NB4 (cell line): ENCODE results near the gene TNFRSF25.

ENCODE experiments used
- DNase-seq: peaks from one replicate; pipeline ENCODE4 v3.0.0; 2010; ENCODE audit warnings: low read depth
- H3K4me3 ChIP-seq: one replicate; pipeline ENCODE4 v1.5.1; 2011; ENCODE audit warnings: mild to moderate bottlenecking, low read depth, low read length, moderate library complexity
- CTCF ChIP-seq: IDR thresholded peaks from one replicate; pipeline ENCODE4 v1.5.1; 2012; ENCODE audit warnings: low read depth, low read length
- MAX ChIP-seq: IDR thresholded peaks from 2 replicates; pipeline ENCODE4 v1.6.1; 2011; ENCODE audit warnings: low read depth, low read length
- MYC ChIP-seq: IDR thresholded peaks from 2 replicates; pipeline ENCODE4 v1.6.1; 2011; ENCODE audit warnings: low read depth, low read length
- POLR2A ChIP-seq: IDR thresholded peaks from 2 replicates; pipeline ENCODE4 v1.6.1; 2011; ENCODE audit warnings: mild to moderate bottlenecking; ENCODE audit not compliant: insufficient read length; ENCODE audit errors: extremely low read depth

Gene TNFRSF25

GRCh38 chr1:6504887-6505286 is 38.9 kb upstream of the TNFRSF25 start:
- DNase-seq = no peak
- no peak for TF ChIP-seq MAX
- no peak for TF ChIP-seq POLR2A
- no peak for TF ChIP-seq CTCF
- no peak for TF ChIP-seq MYC
- H3K4me3 ChIP-seq = no peak overlapping the region

- no peak for DNase-seq
- TF ChIP-seq MAX = no peak
- TF ChIP-seq MYC = no peak
- TF ChIP-seq CTCF = no peak
- no peak for TF ChIP-seq POLR2A
- no peak overlapping the region for H3K4me3 ChIP-seq
These were observed 38.1 kb upstream of the TNFRSF25 start for GRCh38 chr1:6503884-6504602.

GRCh38 chr1:6502000-6502891 is 36.3 kb upstream of the TNFRSF25 start:
- no peak overlapping the region for H3K4me3 ChIP-seq
- DNase-seq = peak; percentile 80
- TF ChIP-seq CTCF = no peak
- TF ChIP-seq MYC = no peak
- no peak for TF ChIP-seq POLR2A
- peak; percentile 24; the same call in 1 of the 2 replicates for TF ChIP-seq MAX

GRCh38 chr1:6501279-6501813 is 35.4 kb upstream of the TNFRSF25 start:
- TF ChIP-seq CTCF = no peak
- no peak for TF ChIP-seq POLR2A
- no peak for TF ChIP-seq MYC
- TF ChIP-seq MAX = no peak
- H3K4me3 ChIP-seq = no peak overlapping the region
- no peak for DNase-seq

GRCh38 chr1:6500544-6501278 is 34.7 kb upstream of the TNFRSF25 start:
- H3K4me3 ChIP-seq = no peak overlapping the region
- DNase-seq = no peak
- TF ChIP-seq CTCF (no peak), POLR2A (no peak), MYC (no peak), MAX (no peak)
